T follicular helper cell (primary cell): ENCODE data around the gene PRAMEF12.
"Not testable (repeated sequence)": the region's sequence is repeated elsewhere in the genome, so short reads cannot be mapped to it uniquely, and the experiment has no call there.

Experiments used
- DNase-seq: peaks from one replicate; pipeline ENCODE4 v3.0.0-alpha.2; 2020; ENCODE audit warnings: low read depth

The PRAMEF12 gene

DNA sequence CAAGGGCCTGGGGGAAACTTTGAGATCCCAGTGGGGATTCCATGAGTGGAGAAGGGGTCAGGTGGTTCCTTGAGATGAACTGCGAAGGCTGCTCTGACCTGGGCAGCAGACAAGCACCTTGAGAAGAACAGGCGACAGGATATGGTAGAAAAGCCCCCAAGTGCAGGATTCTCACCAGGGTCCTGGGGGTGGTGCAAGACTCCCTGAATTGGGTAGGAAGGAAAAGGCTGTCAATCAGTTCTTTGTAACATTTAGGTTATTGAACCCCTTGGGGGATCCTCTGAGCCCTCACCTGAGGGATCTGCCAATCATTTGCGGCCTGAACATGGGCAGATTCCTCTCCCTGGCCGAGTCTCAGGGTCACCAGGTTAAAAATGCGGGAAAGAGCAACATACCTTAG, 2.4 kb upstream of the PRAMEF12 start:
- no peak for DNase-seq

DNA sequence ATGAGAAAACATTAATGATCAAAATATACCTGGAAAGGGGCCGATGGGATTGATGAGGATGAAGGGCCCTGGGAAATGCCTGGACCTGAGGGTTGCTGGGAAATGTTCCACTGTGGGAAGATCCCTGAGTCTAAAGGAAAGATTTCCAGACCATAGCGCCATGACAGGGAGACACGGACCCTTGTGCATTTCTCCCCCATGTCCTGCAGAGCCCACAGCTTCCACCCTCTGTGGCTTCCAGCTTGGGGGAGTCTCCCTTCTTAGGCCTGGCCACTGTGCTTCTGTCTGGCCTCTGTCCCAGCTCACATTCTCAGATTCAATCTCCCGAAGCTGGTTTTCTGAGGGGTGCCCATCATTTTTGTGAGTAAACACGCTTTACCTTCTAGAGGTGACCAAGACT, 1.0 kb upstream of the PRAMEF12 start:
- DNase-seq = no peak

DNA sequence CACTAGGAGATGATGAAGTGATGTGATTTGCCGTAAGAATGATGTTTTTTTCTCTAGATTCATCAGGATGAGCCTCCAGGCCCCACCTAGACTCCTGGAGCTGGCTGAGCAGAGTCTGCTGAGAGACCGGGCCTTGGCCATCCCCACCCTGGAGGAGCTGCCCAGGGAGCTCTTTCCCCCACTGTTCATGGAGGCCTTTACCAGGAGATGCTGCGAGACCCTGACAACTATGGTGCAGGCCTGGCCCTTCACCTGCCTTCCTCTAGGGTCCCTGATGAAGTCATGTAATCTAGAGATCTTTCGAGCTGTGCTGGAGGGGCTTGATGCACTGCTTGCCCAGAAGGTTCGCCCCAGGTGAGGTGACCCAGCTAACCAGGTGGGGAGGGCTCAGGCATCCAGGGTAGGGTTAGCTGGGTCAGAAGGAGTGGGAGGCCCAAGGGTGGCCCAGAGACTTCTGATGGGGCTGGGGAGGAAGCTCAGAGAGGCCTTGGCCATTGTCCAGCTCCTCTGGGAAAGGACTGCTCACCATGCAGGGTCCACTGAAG, 1.3 kb downstream of the PRAMEF12 start:
- DNase-seq = no peak

DNA sequence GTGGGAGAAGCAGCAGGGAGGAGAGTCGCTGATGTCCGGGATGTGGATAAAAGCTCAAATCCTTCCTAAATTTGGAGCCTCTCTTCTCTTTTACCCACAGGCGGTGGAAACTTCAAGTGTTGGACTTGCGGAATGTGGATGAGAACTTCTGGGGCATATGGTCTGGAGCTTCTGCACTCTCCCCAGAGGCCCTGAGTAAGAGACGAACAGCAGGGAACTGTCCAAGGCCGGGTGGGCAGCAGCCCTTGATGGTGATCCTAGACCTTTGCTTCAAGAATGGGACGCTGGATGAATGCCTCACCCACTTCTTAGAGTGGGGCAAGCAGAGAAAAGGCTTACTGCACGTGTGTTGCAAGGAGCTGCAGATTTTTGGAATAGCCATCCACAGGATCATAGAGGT, 1.9 kb downstream of the PRAMEF12 start:
- DNase-seq = no peak

DNA sequence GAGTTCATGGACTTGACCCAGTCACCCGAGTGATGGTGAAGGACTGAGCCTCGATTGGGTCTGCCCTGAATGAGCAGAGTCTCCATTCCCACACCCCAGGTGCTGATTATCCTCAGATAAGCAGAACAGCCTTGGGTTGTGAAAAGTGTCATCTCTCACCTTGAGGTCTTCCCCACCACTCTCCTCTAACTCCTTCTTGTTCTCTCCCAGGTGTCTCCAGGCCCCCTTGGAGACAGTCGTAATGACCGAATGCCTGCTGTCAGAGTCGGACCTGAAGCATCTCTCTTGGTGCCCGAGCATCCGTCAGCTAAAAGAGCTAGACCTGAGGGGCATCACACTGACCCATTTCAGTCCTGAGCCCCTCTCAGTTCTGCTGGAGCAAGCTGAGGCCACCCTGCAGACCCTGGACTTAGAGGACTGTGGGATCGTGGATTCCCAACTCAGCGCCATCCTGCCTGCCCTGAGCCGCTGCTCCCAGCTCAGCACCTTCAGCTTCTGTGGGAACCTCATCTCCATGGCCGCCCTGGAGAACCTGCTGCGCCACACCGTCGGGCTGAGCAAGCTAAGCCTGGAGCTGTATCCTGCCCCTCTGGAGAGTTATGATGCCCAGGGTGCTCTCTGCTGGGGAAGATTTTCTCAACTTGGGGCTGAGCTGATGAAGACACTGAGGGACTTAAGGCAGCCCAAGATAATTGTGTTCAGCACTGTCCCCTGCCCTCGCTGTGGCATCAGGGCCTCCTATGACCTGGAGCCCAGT, 3.4 kb downstream of the PRAMEF12 start:
- no peak for DNase-seq

DNA sequence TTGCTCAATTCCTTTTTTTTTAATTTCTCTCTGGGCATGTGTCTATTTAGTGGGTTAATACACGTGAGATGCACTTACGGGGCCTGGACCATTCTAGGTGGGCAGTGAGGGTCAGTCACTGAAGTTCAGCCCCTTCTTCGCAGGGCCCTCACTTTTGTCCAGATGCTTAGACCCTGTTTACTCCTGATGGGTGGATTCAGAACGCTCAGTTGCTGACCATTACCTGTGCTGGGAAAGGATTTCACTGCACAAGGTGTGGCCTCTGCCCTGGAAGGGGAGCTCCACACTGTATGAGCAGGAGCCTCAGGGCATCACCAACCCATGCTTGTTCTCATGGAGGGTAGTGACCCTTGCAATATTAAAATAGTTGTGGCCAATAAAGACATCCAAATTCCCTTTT, 4.5 kb downstream of the PRAMEF12 start:
- DNase-seq = no peak

DNA sequence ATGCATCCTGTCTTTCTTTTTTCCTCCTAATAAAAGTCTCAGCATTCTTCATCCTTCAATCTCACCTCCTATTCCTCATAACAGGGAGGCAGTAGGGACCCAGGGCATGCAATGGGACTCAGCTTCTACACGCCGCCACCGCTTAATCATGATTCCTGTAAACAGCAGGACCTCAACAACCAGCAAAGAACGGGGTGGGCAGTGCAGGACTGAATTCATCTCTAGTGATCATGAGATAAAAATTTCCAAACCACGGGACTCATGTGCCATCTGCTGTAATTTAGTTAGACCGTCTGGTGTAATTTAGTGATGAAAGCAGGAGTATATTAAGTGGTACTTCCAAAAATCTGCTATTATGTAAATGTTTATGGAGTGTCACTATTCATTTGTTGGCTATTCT, 5.4 kb downstream of the PRAMEF12 start:
- DNase-seq = no peak

DNA sequence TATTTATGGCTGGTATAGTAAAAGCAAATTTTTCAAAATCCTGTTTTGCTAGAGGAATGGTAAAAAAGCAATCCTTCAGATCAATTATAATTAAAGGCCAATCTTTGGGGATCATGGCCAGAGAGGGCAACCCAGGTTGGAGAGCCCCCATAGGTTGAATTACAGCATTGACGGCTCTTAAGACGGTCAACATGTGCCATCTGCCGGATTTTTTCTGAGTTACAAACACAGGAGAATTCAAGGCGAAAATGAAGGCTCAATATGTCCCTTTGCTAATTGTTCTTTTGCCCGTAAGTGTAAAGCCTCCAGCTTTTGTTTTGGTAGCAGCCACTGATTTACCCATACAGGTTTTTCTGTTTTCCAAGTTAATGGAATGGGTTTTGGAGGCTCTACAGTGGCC, 8.0 kb downstream of the PRAMEF12 start:
- not testable (repeated sequence) for DNase-seq

DNA sequence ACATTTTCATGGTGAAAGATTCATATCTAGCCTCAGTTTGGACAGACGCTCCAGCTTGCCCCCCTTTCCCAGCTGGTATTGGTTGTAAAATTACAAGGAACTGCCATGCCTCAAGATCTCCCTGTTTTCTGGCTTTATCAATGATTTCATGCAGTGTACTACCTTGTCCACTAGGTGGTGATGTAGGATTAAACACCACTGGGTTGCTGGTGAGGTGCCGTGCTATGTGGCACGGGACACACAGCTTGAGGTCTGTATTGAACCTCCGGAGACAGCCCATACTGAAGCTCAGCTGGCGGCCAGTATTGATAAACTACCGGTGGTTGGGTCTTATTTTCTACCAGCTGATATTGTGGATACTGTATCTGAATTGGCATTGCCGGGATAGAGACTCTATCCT, 10.2 kb downstream of the PRAMEF12 start:
- DNase-seq = not testable (repeated sequence)

DNA sequence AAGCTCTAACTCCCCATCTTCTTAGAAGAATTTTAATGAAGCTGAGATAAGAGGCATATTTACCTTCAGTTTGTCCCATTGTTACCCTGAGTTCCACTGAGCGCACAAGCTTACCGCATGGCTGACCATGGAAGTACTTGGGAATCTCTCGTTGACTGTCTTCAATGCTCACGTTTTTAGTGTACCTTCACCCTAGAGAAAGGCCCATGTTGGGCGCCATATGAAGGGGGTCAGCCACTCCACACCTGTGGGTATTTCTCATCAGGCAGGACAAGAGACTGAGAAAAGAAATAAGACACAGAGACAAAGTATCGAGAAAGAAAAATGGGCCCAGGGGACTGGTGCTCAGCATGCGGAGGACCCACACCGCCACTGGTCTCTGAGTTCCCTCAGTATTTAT, 11.2 kb downstream of the PRAMEF12 start:
- DNase-seq = not testable (repeated sequence)

DNA sequence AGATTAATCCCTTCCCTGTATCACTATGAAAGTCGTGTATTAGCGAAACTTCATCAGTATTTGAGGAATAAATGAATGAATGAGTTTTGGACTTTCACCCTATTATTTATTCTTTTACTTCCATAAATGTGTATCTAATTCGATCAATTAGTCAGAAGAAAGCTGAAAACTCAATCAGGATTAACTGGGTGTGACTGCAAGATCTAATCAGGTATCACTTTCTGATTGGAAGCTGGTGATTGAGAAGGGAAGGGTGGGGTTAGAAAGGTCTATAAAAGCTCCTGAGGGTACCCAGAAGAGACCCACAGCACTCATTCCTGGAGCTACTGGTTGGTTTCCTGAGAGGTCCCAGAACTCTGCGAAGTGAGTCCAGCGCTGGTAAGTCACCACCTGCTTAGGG, 17.6 kb downstream of the PRAMEF12 start, which contains the start of gene PRAMEF1:
TSS of gene PRAMEF1 (plus strand) at position 301 of the 400 bp plus-strand sequence. CDS start 1,831 bp downstream, outside the sequence.
- not testable (repeated sequence) for DNase-seq

DNA sequence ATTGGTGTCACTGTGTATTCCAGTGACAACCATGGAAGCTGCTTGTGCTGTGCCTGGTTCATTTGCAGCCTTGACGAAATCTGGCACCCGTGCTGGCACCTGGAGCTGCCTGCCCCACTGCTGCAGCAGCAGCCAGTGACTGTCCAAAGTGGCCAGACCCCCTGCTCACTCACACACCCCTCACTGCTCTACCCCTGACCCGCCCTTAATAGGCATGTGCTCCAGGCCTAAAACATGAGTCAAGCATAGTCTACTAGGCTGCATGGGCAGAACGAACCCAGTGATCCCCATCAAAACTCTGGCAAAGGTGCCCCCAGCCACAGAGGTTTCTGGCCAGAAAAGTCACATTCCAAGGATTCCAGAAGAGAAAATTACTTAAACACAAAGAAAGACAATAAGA, 25.4 kb downstream of the PRAMEF12 start:
- DNase-seq = no peak

DNA sequence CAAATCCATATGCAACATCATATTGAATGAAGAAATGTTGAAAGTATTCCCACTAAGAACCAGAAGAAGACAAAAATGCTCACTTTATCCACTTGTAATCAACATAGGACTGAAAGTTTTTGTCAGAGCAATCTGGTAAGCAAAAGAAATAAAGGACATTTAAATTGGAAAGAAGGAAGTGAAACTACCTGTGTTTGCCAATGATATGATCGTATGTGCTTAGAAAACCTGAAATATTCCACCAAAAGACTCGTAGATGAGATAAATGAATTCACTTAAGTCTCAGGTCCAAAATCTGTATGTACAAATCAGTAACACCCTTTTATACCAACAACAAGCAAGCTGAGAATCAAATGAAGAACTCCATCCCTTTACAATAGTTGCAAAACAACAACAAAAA, 26.2 kb downstream of the PRAMEF12 start:
- no peak for DNase-seq

DNA sequence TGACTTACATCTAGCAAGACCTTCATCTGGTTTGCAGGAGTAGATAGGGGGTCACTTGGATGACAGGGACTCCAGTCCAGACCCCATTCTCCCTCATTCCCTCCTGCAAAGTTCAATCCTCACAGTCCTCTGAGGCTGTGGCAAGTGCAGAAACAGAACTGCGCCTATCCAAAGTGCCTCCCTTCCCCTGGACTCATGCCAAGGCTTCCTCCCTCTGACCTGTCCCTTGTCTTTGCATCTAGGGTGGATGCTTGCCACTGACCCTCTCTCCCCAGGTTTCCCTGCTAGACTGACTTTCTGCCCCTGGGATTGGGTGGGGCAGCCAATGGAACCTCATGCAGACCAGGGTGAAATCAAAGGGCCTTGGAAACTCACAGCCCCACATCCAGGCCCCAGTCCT, 36.4 kb downstream of the PRAMEF12 start:
- no peak for DNase-seq

DNA sequence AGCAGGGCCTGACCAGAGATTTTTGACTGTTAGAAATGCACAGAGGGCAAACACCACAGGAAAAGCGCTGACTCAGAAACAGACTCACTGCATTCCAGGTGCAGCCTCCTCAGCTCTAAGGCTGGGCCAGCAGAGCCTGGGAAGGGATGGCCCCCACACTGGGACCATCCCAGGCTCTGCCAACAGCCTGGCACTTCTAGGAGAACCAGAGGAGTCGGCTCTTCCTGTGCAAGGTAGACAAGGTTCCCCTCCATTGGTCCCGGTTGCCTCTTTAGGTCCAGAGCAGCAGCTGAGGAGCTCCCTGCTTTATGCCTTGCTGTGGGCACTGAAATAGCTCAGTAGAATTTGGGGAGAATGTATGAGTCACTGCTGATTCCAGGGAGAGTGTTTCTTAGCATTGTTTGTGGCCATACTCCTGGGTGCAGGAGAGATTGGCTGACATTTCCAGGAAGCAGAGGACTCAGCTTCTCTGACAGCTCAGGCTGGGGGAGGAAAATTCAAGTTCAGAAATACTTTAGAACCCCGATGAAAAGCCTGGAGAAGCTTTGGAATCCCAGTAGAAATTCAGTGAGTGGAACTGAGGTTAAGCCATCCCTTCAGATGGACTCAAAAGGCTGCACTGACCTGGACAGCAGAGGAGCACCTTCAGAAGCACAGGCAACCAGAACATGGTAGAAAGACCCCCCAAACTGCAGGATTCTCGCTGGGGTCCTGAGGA, 37.3 kb downstream of the PRAMEF12 start:
- no peak for DNase-seq

DNA sequence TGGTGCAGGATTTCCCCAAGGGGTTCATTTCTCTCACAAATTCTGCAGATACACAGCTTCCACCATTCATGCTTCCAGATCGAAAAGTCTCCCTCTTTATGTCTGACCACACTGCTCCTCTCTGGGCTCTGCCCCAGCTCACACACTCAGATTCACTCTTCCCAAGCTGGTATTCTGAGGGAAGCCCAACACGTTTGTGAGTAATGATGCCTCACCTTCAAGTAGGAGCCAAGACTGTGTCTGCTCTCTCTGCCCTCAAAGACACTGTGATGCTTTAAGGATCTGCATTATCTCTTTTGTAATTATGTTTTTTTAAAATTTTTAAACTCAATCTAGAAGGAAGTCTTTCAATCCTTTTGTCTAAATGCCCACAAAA, 37.9 kb downstream of the PRAMEF12 start:
- DNase-seq = no peak

DNA sequence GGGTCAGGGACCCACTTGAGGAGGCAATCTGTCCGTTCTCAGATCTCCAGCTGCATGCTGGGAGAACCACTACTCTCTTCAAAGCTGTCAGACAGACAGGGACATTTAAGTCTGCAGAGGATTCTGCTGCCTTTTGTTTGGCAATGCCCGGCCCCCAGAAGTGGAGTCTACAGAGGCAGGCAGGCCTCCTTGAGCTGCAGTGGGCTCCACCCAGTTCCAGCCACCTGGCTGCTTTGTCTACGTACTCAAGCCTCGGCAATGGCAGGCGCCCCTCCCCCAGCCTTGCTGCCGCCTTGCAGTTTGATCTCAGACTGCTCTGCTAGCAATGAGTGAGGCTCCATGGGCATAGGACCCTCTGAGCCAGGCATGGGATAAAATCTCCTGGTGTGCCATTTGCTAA, 45.5 kb downstream of the PRAMEF12 start:
- not testable (repeated sequence) for DNase-seq
